ENCODE results near the gene RFESD.

GRCh38 chr5:95662946-95663345 is 16.4 kb downstream of the RFESD start:
- TF ChIP-seq POLR2A (IDR thresholded peaks at IDR 0.05; ENCODE audit: low read depth, low read length) (no peak), POLR2AphosphoS5 (IDR thresholded peaks at IDR 0.05; ENCODE audit: low read depth, low read length) (no peak)
